ENCODE data around the gene EXTL2. TPM values are rescaled to one million over a fixed set of nuclear protein-coding genes. Genes with fewer than 3 reads are reported as not detected.
A peak's percentile ranks its signal among the peaks of the same experiment; 100 is the strongest.

The EXTL2 gene
- total and polyA plus RNA-seq, 10 of the 15 experiments (the other 5 are each of a cell fraction or from before 2014, with no cell fraction given) = 10.2 to 51.1 (median 16.2) TPM

- TF ChIP-seq CEBPZ (IDR thresholded peaks at IDR 0.05; ENCODE audit: low read depth, low read length) (no peak), KDM1A (IDR thresholded peaks at IDR 0.05; ENCODE audit: borderline replicate concordance) (no peak), RELB (IDR thresholded peaks at IDR 0.05; ENCODE audit: low read depth) (no peak), MEF2B (IDR thresholded peaks at IDR 0.05; ENCODE audit: partially characterized antibody, poor library complexity, severe bottlenecking) (no peak), LARP7 (IDR thresholded peaks at IDR 0.05) (no peak), ETV6 (conservative IDR thresholded peaks at IDR 0.05 in 1 of 2, IDR thresholded peaks at IDR 0.05 in 1 of 2; ENCODE audit: borderline replicate concordance in 1 of 2, low read depth in 1 of 2) (no peak), ZBED1 (IDR thresholded peaks at IDR 0.05; ENCODE audit: borderline replicate concordance) (0 out of 2 replicates have a peak, but pooled peaks have one; percentile 8), RFX5 (IDR thresholded peaks at IDR 0.05; ENCODE audit: low read depth, low read length) (no peak), SIX5 (IDR thresholded peaks at IDR 0.05; ENCODE audit: low read depth, low read length, severe bottlenecking) (no peak), CBX5 (IDR thresholded peaks at IDR 0.05; ENCODE audit: low read depth) (no peak), POLR2A (IDR thresholded peaks at IDR 0.05; ENCODE audit: low read depth, low read length) (peak; percentile 82), CTCF (IDR thresholded peaks at IDR 0.05 in 2 of 3, conservative IDR thresholded peaks at IDR 0.05 in 1 of 3; ENCODE audit: control insufficient read depth in 2 of 3, extremely low read depth in 1 of 3, insufficient read depth in 1 of 3, low read depth in 3 of 3, low read length in 3 of 3) (no peak), POLR2AphosphoS2 (IDR thresholded peaks at IDR 0.05; ENCODE audit: low read depth, low read length) (no peak), JUND (IDR thresholded peaks at IDR 0.05; ENCODE audit: low read depth, low read length) (no peak), RCOR1 (conservative IDR thresholded peaks at IDR 0.05; ENCODE audit: low read depth, low read length) (no peak), RBBP5 (conservative IDR thresholded peaks at IDR 0.05) (no peak), PRDM15 (CRISPR knock-in tag; IDR thresholded peaks at IDR 0.05) (no peak), HSF1 (IDR thresholded peaks at IDR 0.05; ENCODE audit: low read depth, low read length) (no peak)
Measured at GRCh38 chr1:100896481-100896982, 1.9 kb upstream of the EXTL2 start (continued).
